GM23338 (cell line): Measurements from ENCODE around the gene PPA1. TPM values are rescaled to one million over a fixed set of nuclear protein-coding genes. Genes with fewer than 3 reads are reported as not detected.
"Not testable (repeated sequence)": the region's sequence is repeated elsewhere in the genome, so short reads cannot be mapped to it uniquely, and the experiment has no call there.

ENCODE experiments used
- ATAC-seq: fragments of 200-7000 bp; cut with Tn5 transposase; 3 replicates; pipeline ENCODE4 v1.9.1; 2020
- DNase-seq: peaks from one replicate; pipeline ENCODE4 v3.0.0-alpha.2; 2015; ENCODE audit warnings: low spot score
- H2AFZ ChIP-seq: fragments of 200-600 bp; sonication (generic); 2 replicates; pipeline ENCODE4 v1.8.0; 2016; ENCODE audit warnings: antibody characterized with exemption, mild to moderate bottlenecking, moderate library complexity
- H3F3A ChIP-seq: fragments of 200-600 bp; sonication (generic); replicated peaks from 2 replicates; pipeline ENCODE4 v1.8.0; 2017; ENCODE audit warnings: antibody characterized with exemption, mixed run types, low read depth
- H3K27ac ChIP-seq: fragments of 200-600 bp; sonication (generic); 2 replicates; pipeline ENCODE4 v1.6.1; 2016; ENCODE audit warnings: low read depth
- H3K27me3 ChIP-seq: fragments of 200-600 bp; sonication (generic); 2 replicates; pipeline ENCODE4 v1.8.0; 2016; ENCODE audit warnings: mild to moderate bottlenecking, mixed run types, moderate library complexity; ENCODE audit not compliant: insufficient read depth
- H3K36me3 ChIP-seq: fragments of 200-600 bp; sonication (generic); 2 replicates; pipeline ENCODE4 v1.8.0; 2016; ENCODE audit warnings: mild to moderate bottlenecking; ENCODE audit not compliant: insufficient read depth
- H3K4me1 ChIP-seq: fragments of 200-600 bp; sonication (generic); 2 replicates; pipeline ENCODE4 v1.8.0; 2016; ENCODE audit warnings: mild to moderate bottlenecking, moderate library complexity; ENCODE audit not compliant: insufficient read depth
- H3K4me2 ChIP-seq: fragments of 200-600 bp; sonication (generic); 2 replicates; pipeline ENCODE4 v1.7.1; 2017; ENCODE audit warnings: mixed run types
- H3K4me3 ChIP-seq: fragments of 200-600 bp; sonication (generic); 2 replicates; pipeline ENCODE4 v1.6.1; 2016; ENCODE audit warnings: mixed run types
- H3K79me2 ChIP-seq: fragments of 200-600 bp; sonication (generic); replicated peaks from 2 replicates; pipeline ENCODE4 v1.8.0; 2017; ENCODE audit warnings: mild to moderate bottlenecking; ENCODE audit not compliant: insufficient read depth
- H3K9me2 ChIP-seq: fragments of 200-600 bp; sonication (generic); 2 replicates; pipeline ENCODE4 v1.8.0; 2017; ENCODE audit not compliant: insufficient read depth
- H4K20me1 ChIP-seq: fragments of 200-600 bp; sonication (generic); replicated peaks from 2 replicates; pipeline ENCODE4 v1.8.0; 2017; ENCODE audit warnings: mild to moderate bottlenecking; ENCODE audit not compliant: insufficient read depth
- H3K27ac Mint-ChIP-seq: 2 replicates; pipeline ENCODE4 v1.8.0; 2020; ENCODE audit warnings: inconsistent platforms, mild to moderate bottlenecking, moderate library complexity, mixed read lengths
- H3K27me3 Mint-ChIP-seq: 3 replicates; pipeline ENCODE4 v1.8.0; 2022; ENCODE audit warnings: low read depth, mild to moderate bottlenecking, moderate library complexity, mixed read lengths, inconsistent platforms; ENCODE audit not compliant: insufficient read depth, poor library complexity
- H3K36me3 Mint-ChIP-seq: 3 replicates; pipeline ENCODE4 v1.8.0; 2021; ENCODE audit warnings: low read depth, mild to moderate bottlenecking, inconsistent platforms, moderate library complexity, mixed read lengths
- H3K4me1 Mint-ChIP-seq: 3 replicates; pipeline ENCODE4 v1.8.0; 2020; ENCODE audit warnings: mild to moderate bottlenecking, inconsistent platforms, mixed read lengths
- H3K4me3 Mint-ChIP-seq: 3 replicates; pipeline ENCODE4 v1.8.0; 2021; ENCODE audit warnings: moderate library complexity, mild to moderate bottlenecking, inconsistent platforms, mixed read lengths
- H3K9me3 Mint-ChIP-seq: 3 replicates; pipeline ENCODE4 v1.8.0; 2020; ENCODE audit warnings: moderate library complexity, mild to moderate bottlenecking, inconsistent platforms, mixed read lengths
- CREB1 ChIP-seq: fragments of 250-450 bp; sonication (Bioruptor Pico); IDR thresholded peaks from 2 replicates; pipeline ENCODE4 v1.5.0; 2020; ENCODE audit warnings: low read depth, mild to moderate bottlenecking, moderate library complexity
- EZH2 ChIP-seq: fragments of 200-600 bp; sonication (generic); IDR thresholded peaks from one replicate; pipeline ENCODE4 v1.8.0; 2017; ENCODE audit warnings: antibody characterized with exemption, mild to moderate bottlenecking, low read depth; ENCODE audit not compliant: unreplicated experiment
- JUNB ChIP-seq: IDR thresholded peaks from one replicate; pipeline ENCODE4 v1.6.1; 2016; ENCODE audit warnings: antibody characterized with exemption; ENCODE audit not compliant: unreplicated experiment
- STAT1 ChIP-seq: IDR thresholded peaks from one replicate; pipeline ENCODE4 v1.6.1; 2016; ENCODE audit warnings: antibody characterized with exemption; ENCODE audit not compliant: unreplicated experiment
- ZNF114 ChIP-seq: fragments of 250-450 bp; sonication (Bioruptor Pico); IDR thresholded peaks from 2 replicates; pipeline ENCODE4 v1.5.0; 2020; ENCODE audit warnings: mild to moderate bottlenecking, moderate library complexity
- polyA plus RNA-seq: library from polyadenylated mRNA; unstranded; fragments of >200 nt; fragmentation: Nextera tagmentation; extraction: Ambion mirVana; gene quantifications from 2 replicates; pipeline ENCODE4 v1.2.1, GENCODE V29; 2016
- total RNA-seq: library from RNA; depleted of rRNA; stranded (reverse); fragments of >200 nt; shearing (Covaris generic); gene quantifications from 2 replicates; pipeline ENCODE4 v1.2.3, GENCODE V29; 2014
- TF ChIP-seq, protein P1 (sequence below): IDR thresholded peaks from 2 replicates; pipeline ENCODE4 v1.6.1; 2016; ENCODE audit warnings: antibody characterized with exemption

Gene PPA1
- total and polyA plus RNA-seq, 2 experiments from 2014 or later, result 135 to 228 TPM

- no peaks in the 10 kb centered on the region for H3K79me2 ChIP-seq
- no peaks in the 10 kb centered on the region for H3K36me3 Mint-ChIP-seq
- no peak overlapping the region for H3K4me2 ChIP-seq
- H3K27ac ChIP-seq, result no peak overlapping the region
- no peak overlapping the region for H2AFZ ChIP-seq
- no peaks in the 10 kb centered on the region for H4K20me1 ChIP-seq
- H3K9me2 ChIP-seq, result no peaks in the 10 kb centered on the region
- H3F3A ChIP-seq, result no peaks in the 10 kb centered on the region
- H3K36me3 ChIP-seq, result no peaks in the 10 kb centered on the region
- no peak overlapping the region for H3K4me3 ChIP-seq
- DNase-seq, result no peak
- H3K4me1 Mint-ChIP-seq, result no peaks in the 10 kb centered on the region
- TF ChIP-seq EZH2, result no peak
- TF ChIP-seq CREB1 (CRISPR knock-in tag), result no peak
- H3K9me3 Mint-ChIP-seq, result no peaks in the 10 kb centered on the region
- H3K27me3 ChIP-seq, result no peaks in the 10 kb centered on the region
- no peaks in the 10 kb centered on the region for H3K4me1 ChIP-seq
- ATAC-seq, result no peak
- H3K27ac Mint-ChIP-seq, result no peak overlapping the region
- no peak overlapping the region for H3K4me3 Mint-ChIP-seq
- peaks cover 4% of the 10 kb centered on the region for H3K27me3 Mint-ChIP-seq
Observed at GRCh38 chr10:70186090-70186489, 47.1 kb downstream of the PPA1 start.

DNA sequence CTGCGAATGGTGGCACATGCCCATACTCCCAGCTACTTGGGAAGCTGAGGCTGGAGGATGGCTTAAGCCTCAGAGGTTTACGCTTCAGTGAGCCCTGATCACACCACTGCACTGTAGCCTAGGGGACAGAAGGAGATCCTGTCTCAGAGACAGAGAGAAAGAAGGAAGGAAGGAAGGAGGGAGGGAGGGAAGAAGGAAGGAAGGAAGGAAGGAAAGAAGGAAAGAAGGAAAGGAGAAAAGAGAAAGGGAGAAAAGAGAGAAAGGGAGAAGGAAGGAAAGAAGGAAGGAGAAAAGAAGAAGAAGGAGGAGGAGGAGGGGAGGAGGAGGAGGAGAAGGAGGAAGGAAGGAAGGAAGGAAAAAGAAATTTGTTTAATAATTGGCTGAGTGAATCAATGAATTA, 49.9 kb downstream of the PPA1 start:
- Mint-ChIP-seq H3K4me1 (no peaks in the 10 kb centered on the region), H3K9me3 (peaks cover 8% of the 10 kb centered on the region), H3K36me3 (no peaks in the 10 kb centered on the region), H3K4me3 (no peak overlapping the region), H3K27ac (no peak overlapping the region), H3K27me3 (peaks cover 3% of the 10 kb centered on the region)
- Histone ChIP-seq H3K79me2 (no peaks in the 10 kb centered on the region), H2AFZ (no peak overlapping the region), H3K27ac (no peak overlapping the region), H3K9me2 (no peaks in the 10 kb centered on the region), H3K4me3 (no peak overlapping the region), H3K27me3 (no peaks in the 10 kb centered on the region), H3K36me3 (no peaks in the 10 kb centered on the region), H3K4me1 (no peaks in the 10 kb centered on the region), H3K4me2 (no peak overlapping the region), H3F3A (no peaks in the 10 kb centered on the region), H4K20me1 (no peaks in the 10 kb centered on the region)
- DNase-seq (no peak), ATAC-seq (no peak)
- TF ChIP-seq ZNF114 (CRISPR knock-in tag) (no peak), STAT1 (no peak), JUNB (no peak)
- TF ChIP-seq, protein P1, sequence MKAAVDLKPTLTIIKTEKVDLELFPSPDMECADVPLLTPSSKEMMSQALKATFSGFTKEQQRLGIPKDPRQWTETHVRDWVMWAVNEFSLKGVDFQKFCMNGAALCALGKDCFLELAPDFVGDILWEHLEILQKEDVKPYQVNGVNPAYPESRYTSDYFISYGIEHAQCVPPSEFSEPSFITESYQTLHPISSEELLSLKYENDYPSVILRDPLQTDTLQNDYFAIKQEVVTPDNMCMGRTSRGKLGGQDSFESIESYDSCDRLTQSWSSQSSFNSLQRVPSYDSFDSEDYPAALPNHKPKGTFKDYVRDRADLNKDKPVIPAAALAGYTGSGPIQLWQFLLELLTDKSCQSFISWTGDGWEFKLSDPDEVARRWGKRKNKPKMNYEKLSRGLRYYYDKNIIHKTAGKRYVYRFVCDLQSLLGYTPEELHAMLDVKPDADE, result no peak

GRCh38 chr10:70179209-70179608, 54.0 kb downstream of the PPA1 start:
- not testable (repeated sequence) for H3K9me3 Mint-ChIP-seq, H3K36me3 Mint-ChIP-seq, DNase-seq, H3K4me1 Mint-ChIP-seq, H4K20me1 ChIP-seq, H3K4me2 ChIP-seq, H3K27me3 ChIP-seq, H3K27ac ChIP-seq, H3K4me1 ChIP-seq, H3K36me3 ChIP-seq, H3K4me3 Mint-ChIP-seq, H3K9me2 ChIP-seq, H3K27ac Mint-ChIP-seq, H3K79me2 ChIP-seq, H3K27me3 Mint-ChIP-seq, ATAC-seq, H3F3A ChIP-seq, H2AFZ ChIP-seq, H3K4me3 ChIP-seq
